ENCODE data around the gene EHF.

EHF gene

GRCh38 chr11:34601085-34601444, 19.8 kb upstream of the EHF start:
- ChIA-PET POLR2A (ENCODE audit: low non-redundant PET) (no interaction called here), CTCF (interaction anchor here (0.5 to 1.3 kb wide), 2 partner anchors 14 to 784 kb away, joined by 3 read pairs; no protein-coding TSS in a partner anchor)
- H3K27ac ChIP-seq: peak overlapping the region; percentile 73
- no peak for TF ChIP-seq CTCF (conservative IDR thresholded peaks at IDR 0.05; ENCODE audit: low read depth)
- no peak for DNase-seq (ENCODE audit: low spot score)

GRCh38 chr11:34601609-34602008, 19.3 kb upstream of the EHF start:
- ChIA-PET CTCF (interaction anchor here (0.5 to 1.3 kb wide), 3 partner anchors 15 to 783 kb away, joined by 3 read pairs; no protein-coding TSS in a partner anchor), POLR2A (ENCODE audit: low non-redundant PET) (no interaction called here)
- DNase-seq (ENCODE audit: low spot score): no peak
- 0 out of 2 replicates have a peak overlapping the region, but pooled peaks have one; percentile 73 for H3K27ac ChIP-seq
- TF ChIP-seq CTCF (conservative IDR thresholded peaks at IDR 0.05; ENCODE audit: low read depth): no peak

GRCh38 chr11:34602245-34602644, 18.6 kb upstream of the EHF start:
- peak; percentile 15 for DNase-seq (ENCODE audit: low spot score)
- POLR2A ChIA-PET (ENCODE audit: low non-redundant PET): no interaction called here
- TF ChIP-seq CTCF (conservative IDR thresholded peaks at IDR 0.05; ENCODE audit: low read depth): no peak
- no peak overlapping the region for H3K27ac ChIP-seq
- CTCF ChIA-PET: interaction anchor here (0.7 kb wide), 1 partner anchor 42 kb away, joined by 3 read pairs; no protein-coding TSS in a partner anchor

GRCh38 chr11:34603129-34604001, 17.5 kb upstream of the EHF start:
- no peak for DNase-seq (ENCODE audit: low spot score)
- ChIA-PET POLR2A (ENCODE audit: low non-redundant PET) (no interaction called here), CTCF (interaction anchor here (0.6 kb wide), 1 partner anchor 25 kb away, joined by 3 read pairs; no protein-coding TSS in a partner anchor)
- no peak for TF ChIP-seq CTCF (conservative IDR thresholded peaks at IDR 0.05; ENCODE audit: low read depth)
- peak overlapping the region; percentile 4; the same call in 1 of the 2 replicates for H3K27ac ChIP-seq

- ChIA-PET POLR2A (ENCODE audit: low non-redundant PET) (no interaction called here), CTCF (interaction anchor here (0.6 kb wide), 1 partner anchor 26 kb away, joined by 3 read pairs; no protein-coding TSS in a partner anchor)
- DNase-seq (ENCODE audit: low spot score): no peak
- no peak for TF ChIP-seq CTCF (conservative IDR thresholded peaks at IDR 0.05; ENCODE audit: low read depth)
- H3K27ac ChIP-seq: peak overlapping the region; percentile 4; the same call in 1 of the 2 replicates
These were observed 16.7 kb upstream of the EHF start for GRCh38 chr11:34604145-34604544.

- no peak overlapping the region for H3K27ac ChIP-seq
- CTCF ChIA-PET: no interaction called here
- no peak for DNase-seq (ENCODE audit: low spot score)
- POLR2A ChIA-PET (ENCODE audit: low non-redundant PET): no interaction called here
- no peak for TF ChIP-seq CTCF (conservative IDR thresholded peaks at IDR 0.05; ENCODE audit: low read depth)
These were observed 16.0 kb upstream of the EHF start for GRCh38 chr11:34604911-34605310.
